Activated CD8-positive, alpha-beta T cell treated with anti-CD3 and anti-CD28 coated beads for 36 hours (primary cell): ENCODE data around the gene SART1. TPM values are rescaled to one million over a fixed set of nuclear protein-coding genes. Genes with fewer than 3 reads are reported as not detected.

ENCODE experiments used
- ATAC-seq: fragments of 200-7000 bp; cut with Tn5 transposase; one replicate; pipeline ENCODE4 v1.10.0; 2021; ENCODE audit warnings: mild to moderate bottlenecking, moderate library complexity
- CTCF ChIA-PET: fragments of 350-600 bp; sonication (Branson Sonifier 250); formaldehyde crosslinking; loops from one replicate; lab custom pipeline; 2021; ENCODE audit warnings: antibody characterized with exemption; lab: Charles Lee
- POLR2A ChIA-PET: fragments of 350-600 bp; sonication (Branson Sonifier 250); formaldehyde crosslinking; loops from one replicate; lab custom pipeline; 2021; ENCODE audit warnings: antibody characterized with exemption; lab: Charles Lee
- DNase-seq: peaks from one replicate; pipeline ENCODE4 v3.0.0-alpha.2; 2020
- H3K27ac Mint-ChIP-seq: one replicate; pipeline ENCODE4 v1.8.0; 2021; ENCODE audit warnings: mild to moderate bottlenecking, mixed read lengths
- H3K27me3 Mint-ChIP-seq: one replicate; pipeline ENCODE4 v1.8.0; 2021; ENCODE audit warnings: mixed read lengths
- H3K36me3 Mint-ChIP-seq: one replicate; pipeline ENCODE4 v1.8.0; 2021; ENCODE audit warnings: low read depth, mixed read lengths
- H3K4me1 Mint-ChIP-seq: one replicate; pipeline ENCODE4 v1.8.0; 2021; ENCODE audit warnings: low read depth, mixed read lengths
- H3K4me3 Mint-ChIP-seq: one replicate; pipeline ENCODE4 v1.8.0; 2021; ENCODE audit warnings: mild to moderate bottlenecking, moderate library complexity, mixed read lengths
- H3K9me3 Mint-ChIP-seq: one replicate; pipeline ENCODE4 v1.8.0; 2021; ENCODE audit warnings: mixed read lengths
- CTCF ChIP-seq: fragments of 200-600 bp; IDR thresholded peaks from one replicate; pipeline ENCODE4 v1.8.0; 2022; ENCODE audit warnings: antibody characterized with exemption, mild to moderate bottlenecking
- intact Hi-C: fragments of 100-400 bp; cut with micrococcal nuclease; formaldehyde crosslinking; loops from one replicate; pipeline ENCODE4 v1.10.0; 2022
- total RNA-seq, 2 experiments: library from RNA; stranded (reverse); gene quantifications; one replicate each; pipeline ENCODE4 v1.2.3, GENCODE V29; 2021

SART1 gene
- total RNA-seq, 2 experiments from 2014 or later = 58.3 to 63.9 TPM

DNA sequence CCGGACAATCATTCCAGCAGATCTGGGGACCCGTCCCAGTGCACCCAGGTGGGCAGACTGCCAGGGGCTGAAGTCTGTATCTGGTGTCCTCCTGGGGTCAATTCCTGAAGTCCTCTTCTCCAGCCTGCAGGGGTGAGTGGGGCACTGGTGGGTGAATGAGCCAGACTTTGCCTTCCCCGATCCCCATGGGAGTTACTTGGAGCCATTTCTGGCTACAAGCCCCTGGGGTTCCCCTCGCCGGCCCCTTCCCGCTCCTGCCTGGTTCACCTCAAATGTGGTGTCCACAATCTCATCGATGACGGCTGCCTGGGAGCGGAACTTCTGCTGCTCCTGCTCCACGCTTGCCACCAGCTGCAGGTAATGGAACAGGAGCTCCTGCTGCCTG is 55.3 kb downstream of the SART1 start:
- no peak for TF ChIP-seq CTCF
- ChIA-PET POLR2A (no interaction called here), CTCF (interaction anchor here (1.5 kb wide), 1 partner anchor 28 kb away, joined by 6 read pairs; no protein-coding TSS in a partner anchor)
- ATAC-seq = no peak
- no peak for DNase-seq
- Mint-ChIP-seq H3K9me3 (no peaks in the 10 kb centered on the region), H3K4me3 (no peak overlapping the region), H3K27ac (no peak overlapping the region), H3K4me1 (peaks cover 16% of the 10 kb centered on the region), H3K36me3 (no peaks in the 10 kb centered on the region), H3K27me3 (peaks cover 14% of the 10 kb centered on the region)
- intact Hi-C loops = no loop called here

- Mint-ChIP-seq H3K36me3 (no peaks in the 10 kb centered on the region), H3K27ac (no peak overlapping the region), H3K9me3 (no peaks in the 10 kb centered on the region), H3K27me3 (peaks cover 10% of the 10 kb centered on the region), H3K4me3 (no peak overlapping the region), H3K4me1 (peaks cover 16% of the 10 kb centered on the region)
- ChIA-PET POLR2A (interaction anchor here (1.3 kb wide), 1 partner anchor 8 kb away, joined by 3 read pairs; no protein-coding TSS in a partner anchor), CTCF (interaction anchor here (1.1 kb wide), 1 partner anchor 28 kb away, joined by 5 read pairs; no protein-coding TSS in a partner anchor)
- ATAC-seq = no peak
- TF ChIP-seq CTCF = no peak
- intact Hi-C loops = no loop called here
- no peak for DNase-seq
Observed at GRCh38 chr11:66017321-66017720, 55.8 kb downstream of the SART1 start.

DNA sequence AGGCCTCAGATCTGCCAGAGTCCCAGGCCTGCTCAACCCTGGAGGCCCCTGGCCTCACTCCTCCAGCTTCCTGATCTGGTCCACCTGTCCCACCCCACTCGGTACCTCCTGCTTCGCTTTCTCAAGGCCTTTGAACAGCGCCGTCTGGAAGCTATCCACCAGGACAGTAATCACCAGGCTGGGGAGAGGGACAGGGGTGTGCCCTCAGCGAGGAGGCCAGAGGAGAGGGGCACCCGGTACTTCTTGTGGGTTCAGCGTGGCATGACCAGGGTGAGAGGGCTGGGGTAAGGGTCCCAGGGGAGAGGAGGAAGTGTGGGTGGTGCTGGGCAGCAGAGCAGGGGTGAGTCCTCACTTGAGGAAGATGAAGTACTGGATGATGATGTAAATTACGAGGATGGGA is 58.7 kb downstream of the SART1 start:
- H3K9me3 Mint-ChIP-seq = no peaks in the 10 kb centered on the region
- intact Hi-C loops = no loop called here
- ATAC-seq (no peak), DNase-seq (no peak)
- no peak overlapping the region for H3K27ac Mint-ChIP-seq
- peaks cover 8% of the 10 kb centered on the region for H3K27me3 Mint-ChIP-seq
- ChIA-PET POLR2A (interaction anchor here (1.1 kb wide), 1 partner anchor 13 kb away, joined by 3 read pairs; no protein-coding TSS in a partner anchor), CTCF (interaction anchor here (1.6 kb wide), 1 partner anchor 25 kb away, joined by 4 read pairs; no protein-coding TSS in a partner anchor)
- no peaks in the 10 kb centered on the region for H3K36me3 Mint-ChIP-seq
- H3K4me1 Mint-ChIP-seq = peaks cover 21% of the 10 kb centered on the region
- no peak overlapping the region for H3K4me3 Mint-ChIP-seq
- TF ChIP-seq CTCF = no peak

- POLR2A ChIA-PET = interaction anchor here (1.1 kb wide), 1 partner anchor 13 kb away, joined by 3 read pairs; no protein-coding TSS in a partner anchor
- peak; percentile 52 for DNase-seq
- CTCF ChIA-PET = interaction anchor here (1.7 to 3.0 kb wide), 2 partner anchors 21 to 24 kb away, joined by 5 to 39 read pairs; no protein-coding TSS in a partner anchor
- Mint-ChIP-seq H3K36me3 (no peaks in the 10 kb centered on the region), H3K27ac (no peak overlapping the region), H3K4me3 (no peak overlapping the region), H3K4me1 (peaks cover 21% of the 10 kb centered on the region), H3K27me3 (peaks cover 8% of the 10 kb centered on the region), H3K9me3 (no peaks in the 10 kb centered on the region)
- no peak for ATAC-seq
- intact Hi-C loops = no loop called here
- TF ChIP-seq CTCF = no peak
Observed at GRCh38 chr11:66020618-66021357, 59.3 kb downstream of the SART1 start.
